A673 (cell line): ENCODE data around the gene S100B.

ENCODE experiments used
- CTCF ChIP-seq: fragments of 300-800, 200-600 bp; sonication (generic); conservative IDR thresholded peaks from 2 replicates; pipeline ENCODE4 v1.5.1; 2017; ENCODE audit warnings: low read depth, mild to moderate bottlenecking, antibody characterized with exemption, low read length, moderate library complexity, mixed read lengths
- EZH2 ChIP-seq: fragments of 200-600 bp; sonication (generic); IDR thresholded peaks from 2 replicates; pipeline ENCODE4 v1.6.1; 2017; ENCODE audit warnings: borderline replicate concordance, low read depth, mild to moderate bottlenecking, mixed read lengths, antibody characterized with exemption, low read length; ENCODE audit not compliant: poor library complexity, severe bottlenecking

GRCh38 chr21:46581780-46582307, 23.0 kb downstream of the S100B start:
- TF ChIP-seq CTCF (no peak), EZH2 (no peak)
